Lung (tissue), 12 donors: Measurements from ENCODE around the gene ACSS3. TPM values are rescaled to one million over a fixed set of nuclear protein-coding genes. Genes with fewer than 3 reads are reported as not detected.

ENCODE experiments used
- ATAC-seq: fragments of 200-7000 bp; cut with Tn5 transposase; one replicate; pipeline ENCODE4 v1.9.1; 2020; ENCODE audit warnings: moderate number of reproducible peaks; ENCODE audit not compliant: insufficient read depth, low FRiP score
- DNase-seq, 3 donors: peaks; one replicate each; pipeline ENCODE4 v3.0.0-alpha.2; 2013 to 2017
- H3K27ac ChIP-seq, 2 donors: one replicate each; pipeline ENCODE4 v1.5.1; 2013; ENCODE audit warnings: mild to moderate bottlenecking in 2 of 2, moderate library complexity in 2 of 2, control low read depth in 1 of 2, inconsistent platforms in 1 of 2, low read depth in 1 of 2, low read length in 1 of 2
- H3K27me3 ChIP-seq, 3 donors: one replicate each; pipeline ENCODE4 v1.5.1; 2013; ENCODE audit warnings: low read length in 2 of 3; ENCODE audit not compliant: control insufficient read depth in 3 of 3, insufficient read depth in 3 of 3
- H3K36me3 ChIP-seq, 4 donors: one replicate each; pipeline ENCODE4 v1.5.1; 2013; ENCODE audit warnings: low read length in 4 of 4, mild to moderate bottlenecking in 1 of 4, moderate library complexity in 1 of 4; ENCODE audit not compliant: control insufficient read depth in 4 of 4, insufficient read depth in 4 of 4
- H3K4me1 ChIP-seq, 5 donors: one replicate each; pipeline ENCODE4 v1.5.1; 2013; ENCODE audit warnings: low read length in 5 of 5, mild to moderate bottlenecking in 2 of 5, moderate library complexity in 1 of 5; ENCODE audit not compliant: control insufficient read depth in 5 of 5, insufficient read depth in 5 of 5
- H3K4me3 ChIP-seq: one replicate; pipeline ENCODE4 v1.5.1; 2013; ENCODE audit warnings: mild to moderate bottlenecking, control low read depth, moderate library complexity
- H3K9ac ChIP-seq, 2 donors: one replicate each; pipeline ENCODE4 v1.5.1; 2013; ENCODE audit warnings: low read length in 2 of 2, control low read depth in 1 of 2; ENCODE audit not compliant: insufficient read depth in 1 of 2
- H3K9me3 ChIP-seq, 4 donors: one replicate each; pipeline ENCODE4 v1.5.1; 2013; ENCODE audit warnings: low read length in 3 of 4, mild to moderate bottlenecking in 1 of 4, moderate library complexity in 1 of 4; ENCODE audit not compliant: control insufficient read depth in 4 of 4, insufficient read depth in 3 of 4
- WGBS, 2 donors: extraction: QIAGEN DNeasy Blood & Tissue Kit; methylation state at CpG; one replicate each; pipeline ENCODE4 v1.1.7; 2013; 5-methylcytosine and 5-hydroxymethylcytosine counted together
- polyA plus RNA-seq, 2 donors: library from polyadenylated mRNA; stranded (reverse); fragments of 200-250 nt; gene quantifications; one replicate each; pipeline ENCODE4 v1.2.1, GENCODE V29; 2013
- total RNA-seq, 2 donors: library from RNA; depleted of rRNA in 1 of 2; stranded (reverse); fragments of >200 nt in 1 of 2; gene quantifications; one replicate each; pipeline ENCODE4 v1.2.1, GENCODE V29; 2014 to 2021
- TF ChIP-seq, protein P1 (sequence below): IDR thresholded peaks from 2 replicates; pipeline ENCODE4 v1.5.1; 2012; ENCODE audit warnings: mild to moderate bottlenecking; ENCODE audit errors: control extremely low read depth, extremely low read depth
- donor health status: control.
- donor health status: control.
- donor health status: Bipolar disorder and iron deficiency.
- donor health status: healthy.
- donor health status: DM: yes; HTN: yes; CAD: no.

Gene ACSS3
- total and polyA plus RNA-seq, 4 donors = 5.3 to 85.5 (median 15.8) TPM

DNA sequence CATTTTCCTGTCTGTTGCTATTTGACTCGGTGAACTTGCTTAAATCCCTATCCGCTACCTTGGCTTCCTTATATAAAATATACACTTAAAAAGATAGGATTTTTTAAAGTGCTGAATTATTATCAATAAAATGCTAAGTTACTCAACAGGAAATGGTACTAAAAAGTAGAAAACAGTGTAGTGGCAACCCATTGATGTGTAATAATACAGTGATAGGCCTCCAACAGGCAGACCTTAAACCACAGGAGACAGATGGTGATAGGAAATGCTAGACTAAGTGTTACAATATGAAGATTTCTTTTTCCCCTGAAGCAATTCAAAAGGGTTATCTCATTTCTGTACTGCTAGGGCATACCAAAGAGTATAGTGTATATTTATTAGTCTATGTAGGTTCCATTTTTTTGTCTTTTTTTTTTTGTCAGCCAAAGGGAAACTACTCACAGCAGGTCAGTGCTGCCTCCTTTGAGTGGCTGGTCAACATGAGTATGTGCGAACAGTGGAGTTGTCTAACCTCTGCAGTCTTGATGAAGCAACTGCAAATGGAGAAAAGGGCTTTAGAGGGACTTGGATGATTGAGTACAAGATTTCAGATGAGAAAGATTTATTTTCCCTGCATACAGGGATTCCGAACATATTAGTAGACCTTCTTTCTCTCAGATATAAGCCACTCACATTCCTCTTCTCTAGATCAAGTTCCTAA is 183.8 kb downstream of the ACSS3 start:
- no peak overlapping the region for H3K9ac ChIP-seq
- H3K4me1 ChIP-seq = no peaks in the 10 kb centered on the region
- H3K27ac ChIP-seq = no peak overlapping the region
- H3K27me3 ChIP-seq = no peaks in the 10 kb centered on the region
- no peak overlapping the region for H3K4me3 ChIP-seq
- no peaks in the 10 kb centered on the region for H3K9me3 ChIP-seq
- TF ChIP-seq, protein P1, sequence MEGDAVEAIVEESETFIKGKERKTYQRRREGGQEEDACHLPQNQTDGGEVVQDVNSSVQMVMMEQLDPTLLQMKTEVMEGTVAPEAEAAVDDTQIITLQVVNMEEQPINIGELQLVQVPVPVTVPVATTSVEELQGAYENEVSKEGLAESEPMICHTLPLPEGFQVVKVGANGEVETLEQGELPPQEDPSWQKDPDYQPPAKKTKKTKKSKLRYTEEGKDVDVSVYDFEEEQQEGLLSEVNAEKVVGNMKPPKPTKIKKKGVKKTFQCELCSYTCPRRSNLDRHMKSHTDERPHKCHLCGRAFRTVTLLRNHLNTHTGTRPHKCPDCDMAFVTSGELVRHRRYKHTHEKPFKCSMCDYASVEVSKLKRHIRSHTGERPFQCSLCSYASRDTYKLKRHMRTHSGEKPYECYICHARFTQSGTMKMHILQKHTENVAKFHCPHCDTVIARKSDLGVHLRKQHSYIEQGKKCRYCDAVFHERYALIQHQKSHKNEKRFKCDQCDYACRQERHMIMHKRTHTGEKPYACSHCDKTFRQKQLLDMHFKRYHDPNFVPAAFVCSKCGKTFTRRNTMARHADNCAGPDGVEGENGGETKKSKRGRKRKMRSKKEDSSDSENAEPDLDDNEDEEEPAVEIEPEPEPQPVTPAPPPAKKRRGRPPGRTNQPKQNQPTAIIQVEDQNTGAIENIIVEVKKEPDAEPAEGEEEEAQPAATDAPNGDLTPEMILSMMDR = no peak
- DNase-seq (no peak), ATAC-seq (no peak)
- no peaks in the 10 kb centered on the region for H3K36me3 ChIP-seq
- WGBS, 2 donors = 83 to 92% methylated on average over 4 of the region's 4 CpGs

DNA sequence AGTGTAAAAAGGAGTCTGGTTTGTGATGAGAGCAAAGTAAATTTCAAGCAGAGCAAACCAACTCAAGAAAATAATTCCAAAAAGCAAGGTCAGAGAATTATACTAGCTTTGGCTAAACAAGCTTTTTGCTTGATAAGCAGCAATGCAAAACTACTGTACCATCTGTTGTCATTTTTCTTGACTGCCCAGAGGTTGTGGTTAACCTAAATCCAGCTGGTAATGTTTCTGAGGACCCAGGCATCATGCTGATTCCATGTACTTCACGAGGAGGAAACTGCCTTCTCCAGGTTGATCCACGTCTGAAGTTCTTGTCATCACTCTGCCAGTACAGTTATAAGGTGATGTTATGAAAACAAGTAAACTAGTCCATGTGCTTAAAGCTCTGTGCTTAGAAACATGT is 185.2 kb downstream of the ACSS3 start:
- Histone ChIP-seq H3K27ac (no peak overlapping the region), H3K27me3 (no peaks in the 10 kb centered on the region), H3K9ac (no peak overlapping the region), H3K4me3 (no peak overlapping the region), H3K36me3 (no peaks in the 10 kb centered on the region), H3K9me3 (no peaks in the 10 kb centered on the region), H3K4me1 (no peaks in the 10 kb centered on the region)
- DNase-seq (no peak), ATAC-seq (no peak)
- TF ChIP-seq, protein P1 = no peak
- 76 to 78% methylated on average over 2 of the region's 2 CpGs for WGBS, 2 donors

DNA sequence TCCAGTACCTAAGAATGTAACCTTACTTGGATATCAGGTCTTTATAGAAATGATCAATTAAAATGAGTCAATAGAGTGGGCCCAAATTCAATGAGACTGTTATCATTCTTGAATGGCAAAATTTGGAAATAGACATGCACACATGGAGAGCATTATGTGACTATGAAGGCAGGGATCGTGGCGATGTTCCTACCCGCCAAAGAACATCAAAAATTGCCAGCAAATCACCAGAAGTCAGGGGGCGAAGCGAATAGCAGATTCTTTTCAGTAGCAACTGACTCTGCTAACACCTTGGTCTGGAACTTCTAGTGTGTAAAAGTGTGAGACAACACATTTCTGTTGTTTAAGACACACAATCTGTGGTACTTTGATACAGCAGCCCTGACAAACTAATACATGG is 192.5 kb downstream of the ACSS3 start:
- WGBS, 2 donors = 90 to 95% methylated on average over 5 of the region's 5 CpGs
- Histone ChIP-seq H3K4me1 (peaks cover 0 to 4% (median 0%) of the 10 kb centered on the region in 5 donors), H3K9ac (no peak overlapping the region), H3K27me3 (no peaks in the 10 kb centered on the region), H3K4me3 (no peak overlapping the region), H3K9me3 (no peaks in the 10 kb centered on the region), H3K27ac (no peak overlapping the region), H3K36me3 (no peaks in the 10 kb centered on the region)
- DNase-seq (no peak), ATAC-seq (no peak)
- TF ChIP-seq, protein P1 = no peak
